Measurements from ENCODE around the gene HRCT1.
A peak's percentile ranks its signal among the peaks of the same experiment; 100 is the strongest.
"Not testable (repeated sequence)": the region's sequence is repeated elsewhere in the genome, so short reads cannot be mapped to it uniquely, and the experiment has no call there.

HRCT1 gene

DNA sequence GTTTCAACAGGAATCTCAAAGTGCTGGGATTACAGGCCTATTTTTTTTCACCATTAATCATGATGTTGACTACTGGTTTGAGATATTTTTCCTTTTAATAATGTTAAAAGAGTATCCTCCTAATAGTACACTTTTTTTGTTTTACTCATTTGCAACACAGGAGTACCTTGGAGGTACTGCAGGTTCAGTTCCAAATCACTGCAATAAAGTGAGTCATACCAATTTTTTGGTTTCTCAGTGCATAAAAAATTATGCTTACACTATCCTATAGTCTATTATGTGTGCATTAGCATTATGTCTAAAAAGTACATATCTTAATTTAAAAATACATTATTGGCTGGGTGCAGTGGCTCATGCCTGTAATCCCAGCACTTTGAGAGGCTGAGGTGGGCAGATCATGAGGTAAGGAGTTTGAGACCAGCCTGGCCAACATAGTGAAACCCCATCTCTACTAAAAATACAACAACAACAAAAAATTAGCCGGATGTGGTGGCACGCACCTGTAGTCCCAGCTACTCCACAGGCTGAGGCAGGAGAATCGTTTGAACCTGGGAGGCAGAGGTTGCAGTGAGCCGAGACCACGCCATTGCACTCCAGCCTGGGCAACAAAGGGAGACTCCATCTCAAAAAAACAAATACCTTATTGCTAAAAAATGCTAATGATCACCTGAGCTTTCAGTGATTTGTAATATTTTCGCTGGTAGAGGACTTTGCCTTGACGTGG, 8.5 kb upstream of the HRCT1 start:
- DNase-seq = not testable (repeated sequence)

DNA sequence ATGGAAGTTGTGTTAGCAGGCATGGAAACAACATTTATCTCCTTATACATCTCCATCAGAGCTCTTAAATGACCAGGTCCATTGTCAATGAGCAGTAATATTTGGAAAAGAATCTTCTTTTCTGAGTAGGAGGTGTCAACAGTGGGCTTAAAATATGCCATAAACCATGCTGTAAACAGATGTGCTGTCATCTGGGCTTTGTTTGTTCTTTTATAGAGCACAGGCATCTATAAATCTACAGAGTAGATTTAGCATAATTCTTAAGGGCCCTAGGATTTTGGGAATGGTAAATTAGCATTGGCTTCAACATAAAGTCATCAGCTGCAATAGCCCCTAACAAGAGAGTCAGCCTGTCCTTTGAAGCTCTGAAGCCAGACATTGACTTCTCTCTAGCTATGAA, 7.7 kb upstream of the HRCT1 start:
- no peak for DNase-seq

DNA sequence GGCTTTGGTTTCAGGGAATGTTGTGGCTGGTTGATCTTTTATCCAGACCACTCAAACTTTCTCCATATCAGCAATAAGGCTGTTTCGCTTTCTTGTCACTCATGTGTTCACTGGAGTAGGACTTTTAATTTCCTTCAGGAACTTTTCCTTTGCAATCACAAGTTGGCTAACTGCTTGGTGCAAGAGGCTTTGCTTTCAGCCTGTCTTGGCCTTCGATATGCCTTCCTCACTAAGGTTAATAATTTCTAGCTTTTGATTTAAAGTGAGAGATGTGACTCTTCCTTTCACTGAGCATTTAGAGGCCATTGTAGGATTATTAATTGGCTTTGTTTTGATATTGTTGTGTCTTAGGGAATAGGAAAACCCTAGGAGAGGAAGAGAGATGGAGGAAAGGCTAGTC, 7.0 kb upstream of the HRCT1 start:
- no peak for DNase-seq

DNA sequence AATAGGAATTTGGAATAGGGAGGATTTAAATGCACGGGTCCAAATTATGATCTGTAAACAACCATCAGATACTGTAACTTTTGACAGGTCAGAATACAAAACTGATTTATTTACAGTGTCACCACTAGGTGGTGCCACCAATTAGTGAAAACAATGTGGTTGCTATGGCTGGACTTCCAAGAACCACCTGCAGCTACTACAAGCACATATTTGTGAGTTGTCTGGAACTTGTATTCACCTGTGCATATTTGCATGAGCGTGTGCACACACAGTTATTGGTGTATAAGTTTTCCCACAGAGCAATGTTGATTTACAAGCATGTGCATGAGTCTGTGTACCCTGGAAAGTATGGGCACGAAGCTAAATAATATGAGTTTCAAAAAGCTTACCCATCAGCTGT, 3.0 kb upstream of the HRCT1 start:
- DNase-seq = peak; percentile 61 to 75 (median 63)

DNA sequence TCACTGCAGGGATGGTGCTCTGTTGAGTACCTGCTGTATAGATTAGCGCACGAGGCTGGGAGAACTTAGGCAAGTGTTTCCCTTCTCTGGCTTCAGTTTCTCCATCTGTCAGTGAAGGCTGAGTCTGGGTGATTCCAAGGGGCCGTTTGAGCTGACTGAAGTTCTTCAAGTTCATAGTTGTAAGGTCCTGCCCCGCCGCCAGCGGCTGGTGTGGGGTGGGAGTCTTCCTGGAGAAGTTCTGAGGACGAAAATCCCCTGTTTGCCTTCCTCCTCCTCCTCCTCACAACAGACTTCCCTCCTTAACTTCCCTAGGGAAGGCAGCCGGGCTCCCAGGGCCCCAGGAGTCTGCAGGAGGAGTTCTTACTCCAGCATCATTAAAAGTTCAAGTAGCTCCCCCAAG, 1.7 kb upstream of the HRCT1 start:
- DNase-seq = peak in 1 of 3 donors; percentile 23

DNA sequence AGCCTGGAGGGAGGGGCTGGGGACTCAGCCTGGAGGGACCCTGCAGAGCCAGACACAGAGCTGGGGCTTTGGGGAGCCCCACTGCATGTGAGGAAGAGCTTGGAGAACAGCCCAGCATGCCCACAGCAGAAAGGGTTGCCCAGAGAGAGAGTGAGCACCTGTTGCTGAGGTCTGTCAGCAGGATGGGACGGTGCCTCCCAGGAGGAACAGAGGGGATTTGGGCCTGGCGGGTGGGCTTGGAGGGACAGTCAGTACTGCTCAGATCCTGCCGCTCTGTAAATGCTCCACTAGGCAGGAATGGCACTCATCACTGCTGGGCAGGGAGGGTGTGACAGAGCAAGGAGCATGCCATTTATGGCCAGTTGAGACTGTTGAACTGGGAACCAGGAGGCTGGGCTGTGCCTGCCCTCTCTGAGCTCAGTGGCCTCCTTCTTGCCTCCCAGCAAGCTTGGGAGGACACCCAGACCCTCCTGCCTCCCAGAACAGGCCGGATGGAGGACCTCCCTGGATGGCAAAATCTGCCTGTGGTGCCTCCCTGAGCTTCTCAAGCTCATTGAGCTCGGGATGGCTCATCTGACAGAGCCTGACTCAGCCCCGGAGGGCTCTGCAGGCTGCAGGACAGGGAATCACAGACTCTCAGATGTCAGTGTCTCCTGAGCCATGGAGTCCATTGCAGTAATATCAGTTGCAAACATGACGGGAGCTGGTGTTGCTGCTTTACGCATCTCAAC, 786 bp upstream of the HRCT1 start:
- no peak for DNase-seq

DNA sequence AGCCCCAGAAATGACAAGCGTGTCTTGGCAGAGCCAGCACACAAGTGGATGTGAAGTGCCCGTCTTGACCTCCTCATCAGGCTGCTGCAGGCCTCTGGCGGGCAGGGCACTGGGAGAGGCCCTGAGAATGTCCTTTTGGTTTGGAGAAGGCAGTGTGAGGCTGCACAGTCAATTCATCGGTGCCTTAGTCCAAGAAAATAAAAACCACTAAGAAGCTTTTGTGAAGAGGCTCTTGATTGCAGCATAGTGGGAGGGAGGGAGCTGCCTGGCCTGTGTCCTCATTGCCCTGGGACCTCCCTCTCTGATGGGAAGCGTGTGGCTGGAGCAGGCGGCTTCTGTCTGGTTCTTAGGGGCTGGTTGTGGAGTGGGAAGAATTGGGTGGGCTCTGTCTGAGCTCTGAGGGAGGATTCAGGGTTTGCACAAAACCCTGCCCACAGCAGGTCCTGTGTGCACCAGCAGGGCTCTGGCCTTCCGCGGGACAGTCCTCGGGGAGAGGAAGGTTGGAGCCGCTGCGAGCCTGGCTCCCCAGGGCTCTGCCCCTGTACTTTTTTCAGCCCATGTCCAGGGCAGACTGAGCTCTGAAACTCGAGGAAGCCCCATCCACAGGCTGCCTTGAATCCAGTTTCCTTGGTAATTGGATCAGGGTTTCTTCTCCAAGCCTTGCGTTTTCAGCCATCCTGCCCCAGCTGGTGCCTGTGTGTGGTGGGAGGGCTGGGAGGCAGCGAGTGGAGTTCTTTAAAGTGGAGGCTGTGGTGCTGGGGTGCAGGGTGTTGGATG, 1.1 kb downstream of the HRCT1 start:
- no peak for DNase-seq

DNA sequence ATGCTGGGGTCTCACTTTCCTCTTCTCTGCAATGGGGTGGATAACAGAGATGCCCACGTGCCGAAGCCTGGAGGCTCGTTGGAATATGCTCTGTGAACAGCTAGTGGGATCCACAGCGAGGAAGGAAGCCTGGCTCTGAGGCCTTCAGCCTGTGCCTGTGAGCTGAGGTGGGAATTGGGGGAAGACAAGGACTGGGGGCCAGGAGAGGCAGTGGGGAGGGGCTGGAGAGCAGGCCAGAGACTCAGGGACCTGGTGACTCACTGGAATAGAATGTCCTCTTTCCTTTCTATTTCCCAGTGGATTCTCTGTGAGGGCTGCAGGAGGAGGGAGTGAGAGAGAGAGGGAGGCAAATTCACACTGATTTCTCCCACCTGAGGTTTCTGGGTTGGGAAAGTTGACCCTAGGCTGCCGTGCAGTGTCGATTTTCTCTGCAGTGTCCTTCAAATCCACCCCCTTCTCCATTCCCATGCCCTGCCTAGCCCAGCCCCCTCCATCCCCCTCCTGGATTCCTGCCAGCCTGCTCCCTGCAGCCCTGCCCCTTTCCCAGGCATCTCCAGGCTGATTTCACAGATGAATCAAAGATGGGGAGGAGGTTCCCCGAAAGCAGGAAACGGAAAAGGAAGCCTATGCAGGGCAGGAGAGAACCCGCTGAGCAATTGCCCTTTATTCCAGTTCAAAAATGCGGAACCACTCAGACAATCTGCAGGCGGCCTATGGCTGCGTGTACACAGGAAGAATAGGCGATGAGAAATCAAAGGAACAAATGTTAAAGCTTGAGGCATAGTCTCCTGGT, 1.9 kb downstream of the HRCT1 start:
- peak; percentile 66 to 80 (median 75) for DNase-seq

DNA sequence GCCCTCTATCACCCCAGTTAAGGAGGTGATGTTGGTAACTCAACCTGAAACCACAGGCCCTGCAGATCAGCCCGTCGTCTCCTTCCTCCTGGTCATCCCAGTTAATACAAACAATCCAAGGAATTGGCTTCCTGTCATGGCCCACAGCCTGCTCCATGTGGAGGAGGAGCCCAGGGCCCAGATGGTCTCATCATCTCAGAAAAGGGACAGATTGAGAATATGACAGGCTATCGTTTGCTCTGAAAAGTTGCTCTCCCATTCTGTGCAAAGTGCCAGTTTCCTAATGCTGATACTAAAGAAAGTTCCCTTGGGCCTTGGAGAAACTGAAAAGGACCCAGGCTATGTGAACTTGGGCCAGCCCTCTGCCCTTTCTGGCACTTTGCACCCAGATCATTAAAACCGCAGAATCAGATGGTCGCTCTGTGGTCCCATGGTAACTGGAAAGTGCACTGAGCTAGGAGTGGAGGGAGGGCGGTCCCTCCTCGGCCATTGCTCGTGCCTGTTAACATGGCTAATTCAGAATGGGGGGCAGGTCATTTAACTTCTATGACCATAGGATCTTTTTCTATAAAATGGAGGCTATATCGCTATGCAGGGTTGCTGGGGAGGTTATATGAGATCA, 2.6 kb downstream of the HRCT1 start:
- DNase-seq = no peak

DNA sequence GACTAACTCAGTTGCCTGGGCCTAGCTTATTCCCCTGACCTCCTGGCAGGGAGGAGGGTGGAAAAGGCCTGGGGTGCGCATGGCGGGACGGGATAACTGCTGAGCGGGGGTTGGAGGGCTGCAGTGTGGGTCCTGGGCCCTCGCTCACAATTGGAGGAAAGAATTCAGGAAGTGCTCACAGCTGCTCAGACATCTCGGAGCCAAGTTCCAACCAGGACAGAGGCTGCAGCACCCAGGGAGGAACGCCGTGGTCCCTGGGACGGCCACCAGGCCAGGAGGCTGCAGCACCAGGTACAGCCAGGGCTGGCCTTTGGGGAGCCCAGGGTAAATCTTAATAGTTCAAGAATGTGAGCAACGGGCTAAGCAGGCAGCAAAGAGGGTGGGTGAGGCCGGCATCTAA, 3.3 kb downstream of the HRCT1 start, which contains the start of gene SPAAR:
SPAAR (plus strand) TSS at position 217 of the 400 bp plus-strand sequence. CDS start 974 bp downstream, outside the sequence.
- DNase-seq = no peak

DNA sequence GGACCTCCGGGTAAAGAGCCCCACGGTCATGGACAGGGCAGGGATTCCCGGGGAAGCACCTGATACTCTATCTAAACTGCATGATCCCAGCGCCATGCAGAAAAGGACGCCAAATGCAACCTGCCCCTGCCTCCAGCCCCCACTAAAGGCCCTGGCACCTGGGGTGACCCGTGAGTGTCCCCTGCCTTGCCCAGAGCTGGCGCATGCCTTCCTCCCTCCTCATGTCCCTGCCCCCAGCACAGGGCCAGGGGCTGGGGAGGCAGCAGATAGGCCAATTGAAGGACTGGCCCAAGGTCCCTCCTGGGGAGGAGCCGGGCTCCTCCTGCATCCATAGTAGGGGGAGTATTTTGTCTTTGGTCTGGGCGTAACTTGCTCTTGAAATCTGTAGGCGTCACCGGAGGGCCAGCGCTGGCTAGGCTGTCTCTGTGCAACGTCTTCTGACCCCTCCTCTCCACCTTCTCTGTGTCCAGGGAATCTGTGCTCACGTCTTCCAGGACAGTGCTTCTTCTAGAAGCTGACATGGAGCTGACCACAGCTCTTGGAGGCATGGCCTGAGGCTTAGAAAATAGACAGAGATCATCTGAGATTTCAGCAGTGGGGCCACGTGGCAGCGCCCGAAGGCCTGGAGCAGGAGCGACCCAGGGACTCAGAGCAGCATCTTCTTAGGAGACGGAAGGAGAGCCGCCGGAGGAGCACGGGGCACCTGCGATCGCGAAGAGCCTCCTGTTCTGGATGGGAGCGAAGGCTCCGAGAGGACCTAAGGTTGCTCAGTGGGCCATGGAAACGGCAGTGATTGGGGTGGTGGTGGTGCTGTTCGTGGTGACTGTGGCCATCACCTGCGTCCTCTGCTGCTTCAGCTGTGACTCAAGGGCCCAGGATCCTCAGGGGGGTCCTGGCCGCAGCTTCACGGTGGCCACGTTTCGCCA, 3.9 kb downstream of the HRCT1 start:
- DNase-seq = no peak

DNA sequence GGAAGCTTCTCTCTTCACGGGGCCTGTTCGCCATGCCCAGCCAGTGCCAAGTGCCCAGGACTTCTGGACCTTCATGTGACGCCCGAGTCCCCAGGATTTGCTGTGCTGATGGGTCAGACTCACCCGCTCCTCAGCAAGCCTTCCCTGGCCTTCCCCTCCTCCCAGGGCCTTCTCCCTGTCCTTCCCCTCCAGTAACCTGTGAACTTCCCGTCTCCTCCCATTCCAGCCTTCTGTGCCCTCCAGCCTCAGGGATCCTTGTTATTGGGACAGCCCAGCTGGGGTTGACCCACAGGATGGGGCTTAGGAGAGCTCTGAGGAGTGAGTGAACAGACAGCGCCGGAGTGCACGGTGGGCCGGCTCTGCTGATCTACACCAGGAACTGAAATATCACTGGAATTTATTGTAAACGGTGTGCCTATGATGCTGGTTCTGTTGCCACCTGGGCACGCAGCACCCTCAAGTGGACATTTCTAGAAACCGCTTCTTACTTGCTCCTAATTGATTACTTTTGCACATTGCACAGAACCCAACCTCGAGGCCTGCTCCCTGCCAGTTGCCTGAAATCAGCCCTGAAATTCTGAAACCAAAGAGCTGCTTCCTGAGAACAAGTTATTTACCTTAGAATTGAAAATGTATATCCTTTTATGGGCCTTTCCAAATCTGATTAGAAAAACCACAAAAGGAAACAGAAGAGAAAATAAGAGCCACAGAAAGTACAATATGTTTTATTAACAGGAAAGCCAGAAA, 4.8 kb downstream of the HRCT1 start:
- DNase-seq = peak; percentile 28 to 38 (median 37)

DNA sequence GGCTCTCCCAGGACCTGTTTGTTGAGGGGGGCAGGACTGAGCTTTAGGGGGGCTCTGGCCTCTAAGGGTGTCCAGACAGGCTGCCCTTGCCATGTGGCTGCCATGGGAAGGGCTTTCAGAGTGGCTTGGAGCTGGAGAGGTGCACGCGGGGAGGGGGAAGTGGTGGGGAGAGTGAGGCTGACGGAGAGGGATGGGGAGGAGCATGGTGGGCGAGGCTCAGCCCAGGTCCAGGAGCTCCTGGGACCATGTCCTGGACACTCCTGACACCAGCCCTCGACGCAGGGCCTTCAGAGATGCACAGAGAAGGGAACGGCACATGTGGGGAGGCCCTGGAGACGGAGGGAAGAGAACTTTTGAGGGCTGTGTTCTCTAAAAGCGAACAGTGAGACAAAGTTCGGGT, 5.7 kb downstream of the HRCT1 start:
- DNase-seq = no peak

DNA sequence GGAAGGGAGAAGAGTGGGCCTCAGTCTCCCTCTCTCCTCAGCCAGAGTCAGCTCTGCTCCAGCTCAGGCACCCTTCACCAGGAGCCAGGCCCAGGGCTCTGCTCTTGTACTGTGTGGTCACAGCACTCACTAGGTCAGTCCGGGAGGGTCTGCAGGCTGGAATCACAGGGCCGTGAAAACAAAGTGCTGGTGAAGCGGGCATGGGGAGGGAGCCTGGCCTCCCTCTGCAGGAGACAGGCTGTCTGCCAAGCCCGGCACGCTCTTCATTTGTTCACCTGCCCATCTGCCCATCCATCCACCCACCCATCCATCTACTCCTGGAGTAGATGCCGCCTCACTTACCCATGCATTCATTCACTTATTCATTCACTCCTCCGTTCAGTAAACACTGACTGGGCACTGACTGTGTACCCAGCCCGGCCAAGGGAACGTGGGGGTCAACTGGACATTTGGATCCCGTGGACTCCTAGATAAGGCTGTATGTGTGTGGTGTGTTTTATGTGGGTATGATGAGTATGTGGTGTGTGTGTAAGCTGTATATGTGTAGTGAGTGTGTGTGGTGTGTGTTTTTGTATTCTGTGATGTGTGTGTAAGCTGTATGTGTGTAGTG, 6.9 kb downstream of the HRCT1 start:
- DNase-seq = no peak

DNA sequence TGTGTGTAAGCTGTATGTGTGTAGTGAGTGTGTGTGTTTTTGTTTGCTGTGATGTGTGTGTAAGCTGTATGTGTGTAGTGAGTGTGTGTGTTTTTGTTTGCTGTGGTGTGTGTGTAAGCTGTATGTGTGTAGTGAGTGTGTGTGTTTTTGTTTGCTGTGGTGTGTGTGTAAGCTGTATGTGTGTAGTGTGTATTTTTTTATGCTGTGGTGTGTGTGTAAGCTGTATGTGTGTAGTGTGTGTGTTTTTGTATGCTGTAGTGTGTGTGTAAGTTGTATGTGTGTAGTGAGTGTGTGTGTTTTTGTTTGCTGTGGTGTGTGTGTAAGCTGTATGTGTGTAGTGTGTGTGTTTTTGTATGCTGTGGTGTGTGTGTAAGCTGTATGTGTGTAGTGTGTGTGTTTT, 7.4 kb downstream of the HRCT1 start:
- DNase-seq = not testable (repeated sequence)

DNA sequence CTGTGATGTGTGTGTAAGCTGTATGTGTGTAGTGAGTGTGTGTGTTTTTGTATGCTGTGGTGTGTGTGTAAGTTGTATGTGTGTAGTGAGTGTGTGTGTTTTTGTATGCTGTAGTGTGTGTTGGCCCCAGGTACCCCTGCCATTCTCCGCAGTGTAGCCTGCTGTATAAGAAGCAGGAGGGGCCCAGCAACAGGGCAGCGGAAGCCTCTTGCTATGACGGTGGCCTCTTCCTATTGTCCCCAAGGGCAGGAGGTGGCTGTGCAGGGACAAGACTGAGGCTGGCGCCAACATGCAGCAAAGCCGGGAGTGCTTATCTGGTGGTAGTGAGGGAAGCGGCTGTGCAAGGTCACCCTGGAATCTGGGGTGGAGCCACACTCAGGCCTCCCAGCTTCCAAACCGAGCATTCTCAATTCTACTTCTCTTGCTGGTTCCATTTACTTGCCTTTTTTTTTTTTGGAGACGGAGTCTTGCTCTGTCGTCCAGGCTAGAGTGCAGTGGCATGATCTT, 8.4 kb downstream of the HRCT1 start:
- DNase-seq = peak in 1 of 3 donors; percentile 28

DNA sequence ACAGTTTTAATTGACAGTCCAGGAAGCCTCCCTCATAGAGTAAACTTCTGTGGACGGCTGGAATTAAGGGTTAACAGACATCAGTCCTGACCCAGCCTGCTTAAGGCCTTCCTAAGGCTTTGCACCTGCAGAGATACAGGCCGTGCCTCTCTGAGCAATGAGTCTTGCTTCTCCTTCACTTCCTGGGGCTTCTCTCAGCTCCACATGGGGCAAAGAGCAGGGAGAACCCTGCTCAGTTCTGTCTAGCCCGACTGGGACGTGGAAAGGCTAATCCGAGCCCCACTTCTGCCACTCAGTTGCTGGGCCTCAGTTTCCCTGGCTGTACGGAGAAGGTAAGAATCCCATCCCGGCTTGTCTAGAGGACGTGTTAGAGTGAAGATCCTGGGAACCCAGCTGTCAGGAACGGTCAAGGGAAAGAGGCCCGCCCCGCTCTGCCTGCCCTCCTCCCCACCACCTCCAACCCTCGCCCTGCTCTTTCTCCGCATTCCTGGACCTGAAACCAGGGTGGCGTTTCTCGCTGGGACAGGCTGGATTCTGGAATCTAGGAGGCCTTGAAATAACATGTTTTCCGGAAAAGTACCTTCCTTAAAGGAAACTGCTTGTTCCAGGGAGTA, 9.8 kb downstream of the HRCT1 start:
- no peak for DNase-seq

DNA sequence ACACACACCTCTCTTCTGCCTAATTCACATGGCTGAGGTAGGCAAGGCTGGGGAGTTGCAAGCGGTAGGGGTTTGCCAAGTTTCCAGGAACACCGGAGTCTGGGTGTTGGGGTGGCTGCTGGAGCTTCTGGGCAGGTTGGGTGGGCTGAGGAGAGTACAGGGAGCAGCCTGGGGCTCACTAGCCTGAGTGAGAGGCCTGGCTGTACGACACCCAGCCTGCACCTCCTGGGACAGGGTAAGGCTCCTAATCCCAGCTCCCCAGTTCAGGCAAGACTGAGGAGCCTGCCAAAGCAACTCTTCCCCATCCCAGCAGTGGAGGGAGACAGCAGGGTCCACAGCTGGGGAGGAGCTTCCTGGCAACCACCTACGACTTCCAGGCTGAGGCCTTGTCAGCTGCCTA, 11.3 kb downstream of the HRCT1 start:
- DNase-seq = no peak

DNA sequence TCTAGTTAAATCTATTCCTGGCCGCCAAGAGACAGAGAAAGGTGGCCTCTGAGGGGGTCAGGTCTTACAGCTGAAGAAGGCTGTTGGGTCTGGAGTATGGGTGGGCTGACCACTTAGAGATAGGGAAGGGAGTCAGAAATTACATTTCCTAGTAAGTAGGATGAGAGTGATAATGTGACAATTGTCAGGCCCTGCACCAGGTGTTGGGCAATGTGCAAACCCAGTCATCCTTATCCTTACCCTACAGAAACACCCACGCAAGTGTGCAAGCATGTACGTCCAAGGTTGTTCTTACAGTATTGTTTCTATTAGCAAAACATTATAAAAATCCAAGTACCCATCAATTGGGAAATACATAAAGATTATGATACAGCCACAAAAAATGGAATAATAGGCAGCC, 12.8 kb downstream of the HRCT1 start:
- no peak for DNase-seq

All from suppressor macrophage treated with lipopolysaccharide for 1 hour (primary cell).